ENCODE data around the gene MDP1.

DNA sequence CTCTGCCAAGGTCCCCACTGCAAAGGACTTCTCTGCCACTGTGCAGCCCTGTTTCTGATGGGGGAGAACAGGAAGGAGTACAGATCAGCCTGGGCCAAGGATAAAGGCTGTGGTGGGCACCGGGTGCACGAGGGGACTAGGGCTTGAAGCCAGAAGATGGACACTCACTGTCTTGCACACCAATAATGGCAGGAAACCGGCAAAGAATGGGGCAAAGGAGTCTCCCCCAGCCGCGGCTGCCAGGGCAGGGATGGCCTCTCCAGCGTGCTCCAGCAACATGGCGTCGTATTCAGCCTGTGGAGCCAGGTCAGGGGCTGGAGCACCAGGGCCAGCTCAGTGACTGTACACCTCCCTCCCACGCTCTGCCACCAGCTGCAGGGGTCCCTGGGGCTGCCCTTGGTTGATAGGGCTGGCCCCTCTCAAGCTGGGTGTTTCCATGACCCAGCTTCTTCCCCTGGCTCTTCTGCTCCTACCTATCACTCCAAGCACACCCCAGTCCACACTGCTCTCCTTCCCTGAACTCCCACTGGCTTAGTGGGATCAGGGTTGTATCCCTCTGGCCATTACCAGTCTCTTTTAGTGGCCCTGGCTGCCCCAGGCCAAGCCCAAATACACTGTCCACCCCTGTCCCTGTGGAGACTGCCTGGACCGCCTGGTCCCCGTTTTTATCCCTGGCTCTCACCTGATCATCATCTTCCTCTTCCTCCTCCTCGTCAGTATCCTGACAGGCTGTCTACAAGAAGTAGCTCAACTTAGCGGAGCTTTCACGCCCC, 33.6 kb downstream of the MDP1 start:
- TF ChIP-seq EZH2 (IDR thresholded peaks at IDR 0.05; ENCODE audit: low read length) = no peak
- TF ChIP-seq, protein P1, sequence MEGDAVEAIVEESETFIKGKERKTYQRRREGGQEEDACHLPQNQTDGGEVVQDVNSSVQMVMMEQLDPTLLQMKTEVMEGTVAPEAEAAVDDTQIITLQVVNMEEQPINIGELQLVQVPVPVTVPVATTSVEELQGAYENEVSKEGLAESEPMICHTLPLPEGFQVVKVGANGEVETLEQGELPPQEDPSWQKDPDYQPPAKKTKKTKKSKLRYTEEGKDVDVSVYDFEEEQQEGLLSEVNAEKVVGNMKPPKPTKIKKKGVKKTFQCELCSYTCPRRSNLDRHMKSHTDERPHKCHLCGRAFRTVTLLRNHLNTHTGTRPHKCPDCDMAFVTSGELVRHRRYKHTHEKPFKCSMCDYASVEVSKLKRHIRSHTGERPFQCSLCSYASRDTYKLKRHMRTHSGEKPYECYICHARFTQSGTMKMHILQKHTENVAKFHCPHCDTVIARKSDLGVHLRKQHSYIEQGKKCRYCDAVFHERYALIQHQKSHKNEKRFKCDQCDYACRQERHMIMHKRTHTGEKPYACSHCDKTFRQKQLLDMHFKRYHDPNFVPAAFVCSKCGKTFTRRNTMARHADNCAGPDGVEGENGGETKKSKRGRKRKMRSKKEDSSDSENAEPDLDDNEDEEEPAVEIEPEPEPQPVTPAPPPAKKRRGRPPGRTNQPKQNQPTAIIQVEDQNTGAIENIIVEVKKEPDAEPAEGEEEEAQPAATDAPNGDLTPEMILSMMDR (optimal IDR thresholded peaks at IDR 0.05 in 1 of 3, IDR thresholded peaks at IDR 0.05 in 1 of 3, conservative IDR thresholded peaks at IDR 0.05 in 1 of 3; ENCODE audit: extremely low read depth in 1 of 3, insufficient read depth in 2 of 3, low read length in 3 of 3) = no peak
